ENCODE data around the gene ASNS. TPM values are rescaled to one million over a fixed set of nuclear protein-coding genes. Genes with fewer than 3 reads are reported as not detected.

The ASNS gene
- total and polyA plus RNA-seq, 2 of the 4 experiments (the other 2 are of a cell fraction), result 36.6 to 39.4 TPM

- no TSS peak for BruUV-seq (replicated peaks)
- H3K79me1 ChIP-seq (ENCODE audit: low read depth in 1 of 2, low read length in 2 of 2), result no peaks in the 10 kb centered on the region
- no peak overlapping the region for H2BK15ac ChIP-seq (ENCODE audit: low read depth, low read length)
- H3K4me1 ChIP-seq (ENCODE audit: control insufficient read depth, insufficient read depth, low read length), result no peaks in the 10 kb centered on the region
- no peaks in the 10 kb centered on the region for H3K36me3 ChIP-seq (ENCODE audit: control insufficient read depth, insufficient read depth, low read length)
- no peaks in the 10 kb centered on the region for H3K27me3 ChIP-seq (ENCODE audit: control insufficient read depth, insufficient read depth, low read length)
- ChIA-PET CTCF (no interaction called here), POLR2A (ENCODE audit: unreplicated experiment) (no interaction called here)
- H4K5ac ChIP-seq (ENCODE audit: low read depth, low read length), result no peak overlapping the region
- H3K4ac ChIP-seq (ENCODE audit: low read depth, low read length), result no peak overlapping the region
- ATAC-seq (ENCODE audit: low read depth) (no peak), DNase-seq (no peak)
- no peak overlapping the region for H3K56ac ChIP-seq (ENCODE audit: extremely low read depth, insufficient read depth, low read length)
- H3K9me1 ChIP-seq (ENCODE audit: insufficient read depth, low read length), result no peaks in the 10 kb centered on the region
- H3K27ac ChIP-seq (ENCODE audit: insufficient read depth, low read length), result no peak overlapping the region
- H3K4me3 ChIP-seq (ENCODE audit: insufficient read depth, low read depth, low read length), result no peak overlapping the region
- H3K4me2 ChIP-seq (ENCODE audit: low read depth, low read length), result no peak overlapping the region
- 14% methylated on average over 1 of the region's 5 CpGs; no CpG with 5 or more reads in 1 of the 2 experiments for WGBS, 2 experiments (ENCODE audit: extremely low coverage in 2 of 2, insufficient read length in 1 of 2)
- H3K14ac ChIP-seq (replicated peaks; ENCODE audit: low read depth, low read length), result no peak overlapping the region
- H4K91ac ChIP-seq (ENCODE audit: insufficient read depth, low read depth, low read length), result no peak overlapping the region
- no peak overlapping the region for H2AFZ ChIP-seq (replicated peaks; ENCODE audit: low read length, poor library complexity)
- no peak overlapping the region for H4K8ac ChIP-seq (ENCODE audit: low read depth in 2 of 2, low read length in 2 of 2)
- no peak overlapping the region for H3K23ac ChIP-seq (ENCODE audit: low read depth, low read length)
- H2BK5ac ChIP-seq (ENCODE audit: low read depth, low read length, poor library complexity, severe bottlenecking), result no peak overlapping the region
- H3K18ac ChIP-seq (ENCODE audit: low read depth, low read length), result no peak overlapping the region
- no peak overlapping the region for H2BK120ac ChIP-seq (ENCODE audit: low read depth, low read length)
- no peak overlapping the region for H3K9ac ChIP-seq (ENCODE audit: low read depth, low read length)
- H2AK9ac ChIP-seq (replicated peaks; ENCODE audit: low read depth, low read length, poor library complexity), result no peak overlapping the region
- no peak overlapping the region for H2BK20ac ChIP-seq (ENCODE audit: low read depth, low read length)
- in situ Hi-C loops (cut with MboI; ENCODE audit: low sequenced_read_pairs), result no loop called here
- no peaks in the 10 kb centered on the region for H3K9me3 ChIP-seq (ENCODE audit: control insufficient read depth, insufficient read depth, low read length)
- no peak overlapping the region for H2AK5ac ChIP-seq (ENCODE audit: low read depth, low read length)
- TF ChIP-seq, protein P1, sequence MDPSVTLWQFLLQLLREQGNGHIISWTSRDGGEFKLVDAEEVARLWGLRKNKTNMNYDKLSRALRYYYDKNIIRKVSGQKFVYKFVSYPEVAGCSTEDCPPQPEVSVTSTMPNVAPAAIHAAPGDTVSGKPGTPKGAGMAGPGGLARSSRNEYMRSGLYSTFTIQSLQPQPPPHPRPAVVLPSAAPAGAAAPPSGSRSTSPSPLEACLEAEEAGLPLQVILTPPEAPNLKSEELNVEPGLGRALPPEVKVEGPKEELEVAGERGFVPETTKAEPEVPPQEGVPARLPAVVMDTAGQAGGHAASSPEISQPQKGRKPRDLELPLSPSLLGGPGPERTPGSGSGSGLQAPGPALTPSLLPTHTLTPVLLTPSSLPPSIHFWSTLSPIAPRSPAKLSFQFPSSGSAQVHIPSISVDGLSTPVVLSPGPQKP (IDR thresholded peaks at IDR 0.05; ENCODE audit: borderline replicate concordance, low read depth, low read length), result no peak
- TF ChIP-seq MAFK (IDR thresholded peaks at IDR 0.05; ENCODE audit: low read depth, low read length), result peak; percentile 73
- TF ChIP-seq USF2 (IDR thresholded peaks at IDR 0.05; ENCODE audit: low read depth, low read length), result no peak
- dilution Hi-C loops (cut with HindIII; ENCODE audit: low sequenced_read_pairs, unreplicated experiment), result no loop called here
- no peaks in the 10 kb centered on the region for H4K20me1 ChIP-seq (ENCODE audit: insufficient read depth, low read length)
- intact Hi-C loops (cut with micrococcal nuclease), result no loop called here
Observed at GRCh38 chr7:97818066-97818663, 54.0 kb downstream of the ASNS start.

Small RNA genes within 50 kb of the gene (microRNA-seq; reads per million reads assigned to microRNA genes)
- gene AC005326.1 (ENCODE audit: insufficient read depth, insufficient read length), result not detected
- not detected for gene AC079781.2 (ENCODE audit: insufficient read depth, insufficient read length)
- not detected for gene SNRPCP9 (ENCODE audit: insufficient read depth, insufficient read length)

Small RNA genes within 50 kb of the gene (small RNA-seq; reads per million reads assigned to genes)
- gene AC005326.1 (0 reads per million in 5 experiments), gene AC079781.2 (0 reads per million in 5 experiments), gene SNRPCP9 (0 reads per million in 5 experiments)

Other genes starting within 250 kb of the ASNS start
- not detected in 2 replicates for gene TAC1, start 140.3 kb downstream of the ASNS start, total RNA-seq (2012; rRNA removed)
- not detected in 2 replicates for gene TAC1, start 140.3 kb downstream of the ASNS start, polyA plus RNA-seq (2012; rRNA removed)
- gene OCM2, start 117.8 kb upstream of the ASNS start, total RNA-seq (2012; rRNA removed), result not detected in 2 replicates
- gene OCM2, start 117.8 kb upstream of the ASNS start, polyA plus RNA-seq (2012; rRNA removed), result not detected in 2 replicates
- gene LMTK2, start 234.5 kb upstream of the ASNS start, total RNA-seq (2012; rRNA removed), result 5.0 and 5.3 TPM in 2 replicates
- 4.2 and 4.4 TPM in 2 replicates for gene LMTK2, start 234.5 kb upstream of the ASNS start, polyA plus RNA-seq (2012; rRNA removed)

Data from IMR-90 (cell line).